Testis (tissue), 3 donors: ENCODE data around the gene FTSJ3. TPM values are rescaled to one million over a fixed set of nuclear protein-coding genes. Genes with fewer than 3 reads are reported as not detected.

Experiments used
- DNase-seq: peaks from one replicate; pipeline ENCODE4 v3.0.0-alpha.2; 2019
- H3K27ac ChIP-seq, 2 donors: fragments of 200-600 bp; sonication (generic); one replicate each; pipeline ENCODE4 v1.5.1; 2019
- H3K27me3 ChIP-seq: fragments of 200-600 bp; sonication (generic); one replicate; pipeline ENCODE4 v1.5.1; 2019
- H3K36me3 ChIP-seq: fragments of 200-600 bp; sonication (generic); one replicate; pipeline ENCODE4 v1.5.1; 2017; ENCODE audit warnings: low read depth; ENCODE audit errors: missing control alignments
- H3K4me1 ChIP-seq: fragments of 200-600 bp; sonication (generic); one replicate; pipeline ENCODE4 v1.5.1; 2019
- H3K4me3 ChIP-seq, 2 donors: fragments of 200-600 bp; sonication (generic); one replicate each; pipeline ENCODE4 v1.5.1; 2017 to 2019
- H3K9me3 ChIP-seq: fragments of 200-600 bp; sonication (generic); one replicate; pipeline ENCODE4 v1.5.1; 2017
- POLR2A ChIP-seq: fragments of 450-650 bp; IDR thresholded peaks from one replicate; pipeline ENCODE4 v1.6.1; 2017; ENCODE audit warnings: antibody characterized with exemption, mild to moderate bottlenecking, moderate library complexity
- WGBS, 2 donors: methylation state at CpG; one replicate each; pipeline ENCODE4 v1.1.5; 2018; 5-methylcytosine and 5-hydroxymethylcytosine counted together
- intact Hi-C: fragments of 100-400 bp; cut with DNase I; formaldehyde crosslinking; loops from one replicate; pipeline ENCODE4 v1.15.1; 2023; ENCODE audit warnings: low total_unique reads
- polyA plus RNA-seq: library from polyadenylated mRNA; stranded (reverse); fragments of 350-450 nt; fragmentation: Illumina TruSeq; extraction: RNeasy Lipid Tissue Mini Kit (QIAGEN cat#74804); gene quantifications from one replicate; pipeline ENCODE4 v1.2.3, GENCODE V29; 2014; ENCODE audit warnings: low read depth, low replicate concordance; ENCODE audit not compliant: insufficient read depth
- total RNA-seq, 2 donors: library from RNA; depleted of rRNA; stranded (reverse); fragments of >200 nt; gene quantifications; one replicate each; pipeline ENCODE4 v1.2.3, GENCODE V29; 2016
- TF ChIP-seq, protein P1 (sequence below), 3 experiments: fragments of 450-650 bp in 2 of 3; fragments of 200-600 bp in 1 of 3; sonication (generic) in 1 of 3; IDR thresholded peaks; one replicate each; pipeline ENCODE4 v1.5.1; 2016 to 2019; ENCODE audit warnings: antibody characterized with exemption in 3 of 3, mild to moderate bottlenecking in 2 of 3, moderate library complexity in 1 of 3

The FTSJ3 gene
- total and polyA plus RNA-seq, 3 donors from 2014 or later, result 39.9 to 59.7 (median 47.2) TPM

- no peak overlapping the region for H3K4me3 ChIP-seq
- no peak overlapping the region for H3K27ac ChIP-seq
- TF ChIP-seq, protein P1, sequence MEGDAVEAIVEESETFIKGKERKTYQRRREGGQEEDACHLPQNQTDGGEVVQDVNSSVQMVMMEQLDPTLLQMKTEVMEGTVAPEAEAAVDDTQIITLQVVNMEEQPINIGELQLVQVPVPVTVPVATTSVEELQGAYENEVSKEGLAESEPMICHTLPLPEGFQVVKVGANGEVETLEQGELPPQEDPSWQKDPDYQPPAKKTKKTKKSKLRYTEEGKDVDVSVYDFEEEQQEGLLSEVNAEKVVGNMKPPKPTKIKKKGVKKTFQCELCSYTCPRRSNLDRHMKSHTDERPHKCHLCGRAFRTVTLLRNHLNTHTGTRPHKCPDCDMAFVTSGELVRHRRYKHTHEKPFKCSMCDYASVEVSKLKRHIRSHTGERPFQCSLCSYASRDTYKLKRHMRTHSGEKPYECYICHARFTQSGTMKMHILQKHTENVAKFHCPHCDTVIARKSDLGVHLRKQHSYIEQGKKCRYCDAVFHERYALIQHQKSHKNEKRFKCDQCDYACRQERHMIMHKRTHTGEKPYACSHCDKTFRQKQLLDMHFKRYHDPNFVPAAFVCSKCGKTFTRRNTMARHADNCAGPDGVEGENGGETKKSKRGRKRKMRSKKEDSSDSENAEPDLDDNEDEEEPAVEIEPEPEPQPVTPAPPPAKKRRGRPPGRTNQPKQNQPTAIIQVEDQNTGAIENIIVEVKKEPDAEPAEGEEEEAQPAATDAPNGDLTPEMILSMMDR (IDR thresholded peaks at IDR 0.05), result no peak
- TF ChIP-seq POLR2A, result no peak
- intact Hi-C loops, result no loop called here
- H3K9me3 ChIP-seq, result no peaks in the 10 kb centered on the region
- no peaks in the 10 kb centered on the region for H3K4me1 ChIP-seq
- DNase-seq, result no peak
- no peaks in the 10 kb centered on the region for H3K36me3 ChIP-seq
- H3K27me3 ChIP-seq, result no peaks in the 10 kb centered on the region
- 81 to 91% methylated on average over 1 of the region's 1 CpG for WGBS, 2 donors
Observed at GRCh38 chr17:63786117-63786516, 41.3 kb downstream of the FTSJ3 start.

GRCh38 chr17:63785556-63785955, 41.9 kb downstream of the FTSJ3 start:
- Histone ChIP-seq H3K4me3 (no peak overlapping the region), H3K27ac (no peak overlapping the region), H3K9me3 (no peaks in the 10 kb centered on the region), H3K36me3 (no peaks in the 10 kb centered on the region), H3K27me3 (no peaks in the 10 kb centered on the region), H3K4me1 (no peaks in the 10 kb centered on the region)
- intact Hi-C loops, result no loop called here
- DNase-seq, result no peak
- WGBS, 2 donors, result 76 to 90% methylated on average over 1 of the region's 1 CpG
- TF ChIP-seq POLR2A, result no peak
- TF ChIP-seq, protein P1 (IDR thresholded peaks at IDR 0.05), result no peak

GRCh38 chr17:63783522-63783921, 43.9 kb downstream of the FTSJ3 start:
- Histone ChIP-seq H3K36me3 (no peaks in the 10 kb centered on the region), H3K9me3 (no peaks in the 10 kb centered on the region), H3K27ac (no peak overlapping the region), H3K27me3 (no peaks in the 10 kb centered on the region), H3K4me1 (no peaks in the 10 kb centered on the region), H3K4me3 (no peak overlapping the region)
- WGBS, 2 donors, result 73 to 75% methylated on average over 6 of the region's 6 CpGs
- no peak for DNase-seq
- TF ChIP-seq POLR2A, result no peak
- TF ChIP-seq, protein P1 (IDR thresholded peaks at IDR 0.05), result no peak
- intact Hi-C loops, result no loop called here

DNA sequence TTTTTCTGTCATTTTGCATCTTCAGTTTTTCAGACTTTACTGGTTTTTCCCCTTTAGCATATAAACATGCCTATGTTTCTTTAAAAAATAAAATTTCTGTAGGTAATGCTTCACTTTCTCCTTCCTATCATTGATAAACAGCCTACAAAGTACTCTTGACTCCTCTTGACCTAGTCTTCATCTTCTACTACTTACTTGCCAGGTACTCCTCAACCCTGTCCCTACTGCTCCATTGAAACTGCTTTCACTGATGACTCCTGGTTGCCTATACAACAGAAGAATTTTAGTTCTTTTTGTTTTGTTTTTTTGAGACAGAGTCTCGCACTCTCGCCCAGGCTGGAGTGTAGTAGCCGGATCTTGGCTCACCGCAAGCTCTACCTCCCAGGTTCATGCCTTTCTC, 46.5 kb downstream of the FTSJ3 start:
- DNase-seq, result no peak
- H3K27ac ChIP-seq, result no peak overlapping the region

DNA sequence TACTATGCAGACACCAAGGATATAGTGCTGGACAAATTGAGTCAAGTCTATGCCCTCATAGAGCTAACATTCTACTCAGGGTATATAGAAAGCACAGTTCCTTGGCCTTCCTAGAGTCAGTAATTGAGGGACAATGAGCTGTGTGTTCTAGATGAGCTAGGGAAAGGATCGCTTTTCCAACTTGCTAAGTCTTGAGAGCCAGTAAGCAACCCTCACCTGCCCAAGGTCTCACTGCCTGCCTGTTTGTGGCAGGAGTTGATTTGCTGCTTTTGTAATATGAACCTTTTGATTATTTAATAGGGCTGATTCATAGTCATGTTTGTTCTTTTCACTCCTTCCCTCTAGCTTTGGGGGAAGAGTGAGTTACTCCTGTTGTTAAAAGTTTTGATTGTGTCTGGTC, 47.0 kb downstream of the FTSJ3 start:
- TF ChIP-seq, protein P1 (IDR thresholded peaks at IDR 0.05), result no peak
- TF ChIP-seq POLR2A, result no peak
- Histone ChIP-seq H3K4me3 (no peak overlapping the region), H3K9me3 (no peaks in the 10 kb centered on the region), H3K27ac (no peak overlapping the region), H3K36me3 (no peaks in the 10 kb centered on the region), H3K4me1 (peaks cover 7% of the 10 kb centered on the region), H3K27me3 (no peaks in the 10 kb centered on the region)
- no peak for DNase-seq
- WGBS, 2 donors, result 85 to 86% methylated on average over 1 of the region's 1 CpG
- intact Hi-C loops, result no loop called here

More for the DNA sequence above, 46.5 kb downstream of the FTSJ3 start:
- WGBS, 2 donors, result 98 to 99% methylated on average over 4 of the region's 4 CpGs
- Histone ChIP-seq H3K4me1 (peaks cover 3% of the 10 kb centered on the region), H3K27me3 (no peaks in the 10 kb centered on the region), H3K4me3 (no peak overlapping the region), H3K9me3 (no peaks in the 10 kb centered on the region), H3K36me3 (no peaks in the 10 kb centered on the region)
- TF ChIP-seq, protein P1 (IDR thresholded peaks at IDR 0.05), result no peak
- TF ChIP-seq POLR2A, result no peak
- intact Hi-C loops, result no loop called here
